CD14-positive monocyte (primary cell): Measurements from ENCODE around the gene EXOC6B. TPM values are rescaled to one million over a fixed set of nuclear protein-coding genes. Genes with fewer than 3 reads are reported as not detected.

Experiments
- DNase-seq, 3 donors: peaks; one replicate each; pipeline ENCODE4 v3.0.0-alpha.2; 2011 to 2022
- H2AFZ ChIP-seq: 2 replicates; pipeline ENCODE4 v1.6.0; 2012; ENCODE audit warnings: mild to moderate bottlenecking, low read depth, low read length, inconsistent platforms; ENCODE audit not compliant: insufficient read depth, poor library complexity, severe bottlenecking
- H3K27ac ChIP-seq, 2 donors: 1 replicate in 1 of 2; 2 replicates in 1 of 2; pipeline ENCODE4 v1.5.1; 2012 to 2013; ENCODE audit warnings: low read length in 2 of 2, control low read depth in 1 of 2, inconsistent platforms in 1 of 2, low read depth in 1 of 2, mild to moderate bottlenecking in 1 of 2
- H3K27me3 ChIP-seq, 2 donors: one replicate each; pipeline versions ENCODE4 v1.6.0 to v1.6.1; 2011 to 2013; ENCODE audit warnings: low read length in 2 of 2; ENCODE audit not compliant: control insufficient read depth in 2 of 2, insufficient read depth in 2 of 2
- H3K36me3 ChIP-seq, 2 donors: replicated peaks in 1 of 2; 1 replicate in 1 of 2; 2 replicates in 1 of 2; pipeline versions ENCODE4 v1.5.1 to v1.6.1; 2012 to 2013; ENCODE audit warnings: low read length in 2 of 2, control low read depth in 1 of 2, inconsistent platforms in 1 of 2, mild to moderate bottlenecking in 1 of 2; ENCODE audit not compliant: insufficient read depth in 2 of 2, control insufficient read depth in 1 of 2
- H3K4me1 ChIP-seq, 2 donors: 1 replicate in 1 of 2; 2 replicates in 1 of 2; pipeline versions ENCODE4 v1.5.1 to v1.6.1; 2012 to 2013; ENCODE audit warnings: low read length in 2 of 2, control low read depth in 1 of 2, inconsistent platforms in 1 of 2, mild to moderate bottlenecking in 1 of 2, moderate library complexity in 1 of 2; ENCODE audit not compliant: insufficient read depth in 2 of 2, control insufficient read depth in 1 of 2
- H3K4me2 ChIP-seq: replicated peaks from 2 replicates; pipeline ENCODE3; 2012; ENCODE audit warnings: low read length, moderate library complexity, mild to moderate bottlenecking; ENCODE audit not compliant: poor library complexity, severe bottlenecking; ENCODE audit errors: extremely low read depth
- H3K4me3 ChIP-seq, 3 experiments: fragments of 200-600 bp in 1 of 3; sonication (generic) in 1 of 3; replicated peaks in 1 of 3; 1 replicate in 2 of 3; 2 replicates in 1 of 3; pipeline ENCODE4 v1.5.1; 2011 to 2013; ENCODE audit warnings: low read length in 3 of 3, mild to moderate bottlenecking in 3 of 3, control low read depth in 2 of 3, low read depth in 2 of 3, inconsistent platforms in 1 of 3, moderate library complexity in 1 of 3
- H3K79me2 ChIP-seq: 2 replicates; pipeline ENCODE4 v1.6.0; 2012; ENCODE audit warnings: mild to moderate bottlenecking, control low read depth, inconsistent platforms, low read length, moderate library complexity; ENCODE audit not compliant: insufficient read depth
- H3K9ac ChIP-seq: 2 replicates; pipeline ENCODE4 v1.6.0; 2017; ENCODE audit warnings: low read length, mild to moderate bottlenecking; ENCODE audit not compliant: insufficient read depth, poor library complexity, severe bottlenecking
- H3K9me3 ChIP-seq, 2 donors: replicated peaks in 1 of 2; 1 replicate in 1 of 2; 2 replicates in 1 of 2; pipeline versions ENCODE4 v1.5.1 to v1.6.1; 2012 to 2013; ENCODE audit warnings: low read length in 2 of 2, control low read depth in 1 of 2; ENCODE audit not compliant: control insufficient read depth in 1 of 2, insufficient read depth in 1 of 2
- H4K20me1 ChIP-seq: 2 replicates; pipeline ENCODE4 v1.6.0; 2012; ENCODE audit warnings: mild to moderate bottlenecking, low read length, control low read depth, moderate library complexity; ENCODE audit not compliant: insufficient read depth
- H3K27ac Mint-ChIP-seq, 7 donors: one replicate each; pipeline ENCODE4 v1.8.0; 2020; ENCODE audit warnings: mild to moderate bottlenecking in 7 of 7, mixed read lengths in 7 of 7, moderate library complexity in 6 of 7, inconsistent platforms in 2 of 7
- H3K27me3 Mint-ChIP-seq, 3 donors: one replicate each; pipeline ENCODE4 v1.8.0; 2021 to 2022; ENCODE audit warnings: low read depth in 3 of 3, mild to moderate bottlenecking in 3 of 3, mixed read lengths in 3 of 3, moderate library complexity in 3 of 3, inconsistent platforms in 1 of 3
- H3K36me3 Mint-ChIP-seq, 2 donors: one replicate each; pipeline ENCODE4 v1.8.0; 2020; ENCODE audit warnings: mixed read lengths in 2 of 2, inconsistent platforms in 1 of 2, mild to moderate bottlenecking in 1 of 2
- H3K4me1 Mint-ChIP-seq: one replicate; pipeline ENCODE4 v1.8.0; 2020; ENCODE audit warnings: mild to moderate bottlenecking, mixed read lengths
- H3K4me3 Mint-ChIP-seq, 2 donors: one replicate each; pipeline ENCODE4 v1.8.0; 2020; ENCODE audit warnings: mild to moderate bottlenecking in 2 of 2, mixed read lengths in 2 of 2, moderate library complexity in 1 of 2
- H3K9me3 Mint-ChIP-seq, 7 donors: one replicate each; pipeline ENCODE4 v1.8.0; 2020 to 2022; ENCODE audit warnings: mixed read lengths in 7 of 7, mild to moderate bottlenecking in 6 of 7, moderate library complexity in 6 of 7, inconsistent platforms in 2 of 7
- CTCF ChIP-seq: fragments of 200-600 bp; IDR thresholded peaks from one replicate; pipeline ENCODE4 v1.8.0; 2022; ENCODE audit warnings: antibody characterized with exemption, mild to moderate bottlenecking
- WGBS: methylation state at CpG from one replicate; pipeline ENCODE4 v1.1.5; 2013; ENCODE audit warnings: missing lambda C conversion rate; ENCODE audit not compliant: insufficient coverage; 5-methylcytosine and 5-hydroxymethylcytosine counted together
- intact Hi-C, 2 donors: fragments of 100-400 bp; cut with micrococcal nuclease; formaldehyde crosslinking; loops; one replicate each; pipeline versions ENCODE4 v1.15.0 to v1.15.1; 2023
- polyA plus RNA-seq, 3 donors: library from polyadenylated mRNA; depleted of rRNA in 1 of 3; unstranded in 2 of 3; stranded (reverse) in 1 of 3; fragments of 300-500 nt in 2 of 3; fragments of >200 nt in 1 of 3; fragmentation: Illumina TruSeq in 2 of 3; gene quantifications; 1 replicate in 2 of 3; 2 replicates in 1 of 3; pipeline ENCODE4 v1.2.3, GENCODE V29; 2012 to 2021

Gene EXOC6B
- polyA plus RNA-seq, 3 donors, result 1.8 to 2.8 (median 2.1) TPM

- H4K20me1 ChIP-seq, result no peaks in the 10 kb centered on the region
- Mint-ChIP-seq H3K9me3 (no peaks in the 10 kb centered on the region), H3K4me3 (no peak overlapping the region), H3K27me3 (no peaks in the 10 kb centered on the region), H3K36me3 (no peaks in the 10 kb centered on the region), H3K4me1 (peaks cover 2% of the 10 kb centered on the region), H3K27ac (no peak overlapping the region)
- no peak overlapping the region for H2AFZ ChIP-seq
- H3K9ac ChIP-seq, result no peak overlapping the region
- H3K79me2 ChIP-seq, result no peaks in the 10 kb centered on the region
- no peaks in the 10 kb centered on the region for H3K9me3 ChIP-seq
- H3K27me3 ChIP-seq, result no peaks in the 10 kb centered on the region
- H3K4me2 ChIP-seq, result no peak overlapping the region
- no CpG with 5 or more reads among the region's 1 CpG for WGBS
- no peaks in the 10 kb centered on the region for H3K36me3 ChIP-seq
- H3K27ac ChIP-seq, result no peak overlapping the region
- H3K4me1 ChIP-seq, result no peaks in the 10 kb centered on the region
- intact Hi-C loops, result no loop called here
- H3K4me3 ChIP-seq, result no peak overlapping the region
- DNase-seq, result no peak
- TF ChIP-seq CTCF, result no peak
Observed at GRCh38 chr2:72292433-72292832, 533.4 kb downstream of the EXOC6B start.

GRCh38 chr2:72291059-72291458, 534.8 kb downstream of the EXOC6B start:
- H3K27ac ChIP-seq, result no peak overlapping the region
- no peak overlapping the region for H3K27ac Mint-ChIP-seq
- no peak for DNase-seq
- no peaks in the 10 kb centered on the region for H3K36me3 Mint-ChIP-seq
- H3K9me3 ChIP-seq, result no peaks in the 10 kb centered on the region
- intact Hi-C loops, result no loop called here
- no peaks in the 10 kb centered on the region for H3K36me3 ChIP-seq
- H3K27me3 Mint-ChIP-seq, result no peaks in the 10 kb centered on the region
- no peaks in the 10 kb centered on the region for H4K20me1 ChIP-seq
- H3K4me1 Mint-ChIP-seq, result peaks cover 2% of the 10 kb centered on the region
- no peak overlapping the region for H3K4me3 Mint-ChIP-seq
- no peak overlapping the region for H3K9ac ChIP-seq
- no peaks in the 10 kb centered on the region for H3K79me2 ChIP-seq
- H3K4me1 ChIP-seq, result no peaks in the 10 kb centered on the region
- no peak overlapping the region for H2AFZ ChIP-seq
- WGBS, result 88% methylated on average over 1 of the region's 4 CpGs
- no peak for TF ChIP-seq CTCF
- H3K4me2 ChIP-seq, result no peak overlapping the region
- no peaks in the 10 kb centered on the region for H3K27me3 ChIP-seq
- H3K4me3 ChIP-seq, result no peak overlapping the region
- no peaks in the 10 kb centered on the region for H3K9me3 Mint-ChIP-seq
